COLO668 (cell line): ENCODE data around the gene MACROH2A1.

Experiments used
- DNase-seq: peaks from one replicate; lab custom pipeline; 2025; ENCODE audit not compliant: unreplicated experiment; lab: John Stamatoyannopoulos, UW

Gene MACROH2A1

GRCh38 chr5:135333732-135334515 lies 65.1 kb downstream of the MACROH2A1 start:
- DNase-seq: no peak

GRCh38 chr5:135332519-135333150 lies 66.4 kb downstream of the MACROH2A1 start:
- DNase-seq: no peak

DNA sequence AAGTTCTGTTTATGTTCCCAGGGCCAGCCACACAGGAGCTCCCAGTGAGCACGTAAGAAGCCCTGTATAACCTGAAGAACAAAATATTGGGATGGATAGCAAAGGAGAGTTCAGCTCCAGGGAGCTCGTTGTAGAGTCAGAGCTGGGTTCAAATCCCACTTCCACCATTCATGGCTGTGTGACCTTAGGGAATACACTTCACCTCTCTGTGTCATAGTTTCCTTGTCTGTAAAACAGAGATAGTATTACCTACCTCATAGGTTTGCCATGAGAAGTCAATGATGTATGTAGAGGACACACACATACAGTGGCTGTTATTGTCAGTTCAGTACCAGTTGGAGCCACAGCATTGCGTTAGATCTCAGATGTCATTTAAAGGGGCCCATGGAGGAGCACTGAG lies 67.4 kb downstream of the MACROH2A1 start:
- DNase-seq: no peak

DNA sequence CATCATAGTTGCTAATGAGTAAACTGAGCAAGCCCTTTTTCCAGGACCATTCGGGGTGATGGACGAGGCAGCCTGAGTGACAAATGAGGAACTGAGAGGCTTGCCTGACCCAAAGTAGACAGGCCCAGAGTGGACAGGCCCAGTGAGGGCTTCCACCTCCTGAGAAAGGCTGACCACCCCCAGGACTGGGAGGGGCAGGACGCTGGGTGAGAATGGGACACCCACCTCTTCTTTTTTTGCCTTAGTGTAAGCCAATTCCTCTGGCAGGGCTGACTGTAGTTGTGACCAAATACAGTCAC lies 68.3 kb downstream of the MACROH2A1 start:
- DNase-seq: no peak

- no peak for DNase-seq
Observed at GRCh38 chr5:135329913-135330797, 68.9 kb downstream of the MACROH2A1 start.

- DNase-seq: no peak
Observed at GRCh38 chr5:135329066-135329912, 69.7 kb downstream of the MACROH2A1 start.

DNA sequence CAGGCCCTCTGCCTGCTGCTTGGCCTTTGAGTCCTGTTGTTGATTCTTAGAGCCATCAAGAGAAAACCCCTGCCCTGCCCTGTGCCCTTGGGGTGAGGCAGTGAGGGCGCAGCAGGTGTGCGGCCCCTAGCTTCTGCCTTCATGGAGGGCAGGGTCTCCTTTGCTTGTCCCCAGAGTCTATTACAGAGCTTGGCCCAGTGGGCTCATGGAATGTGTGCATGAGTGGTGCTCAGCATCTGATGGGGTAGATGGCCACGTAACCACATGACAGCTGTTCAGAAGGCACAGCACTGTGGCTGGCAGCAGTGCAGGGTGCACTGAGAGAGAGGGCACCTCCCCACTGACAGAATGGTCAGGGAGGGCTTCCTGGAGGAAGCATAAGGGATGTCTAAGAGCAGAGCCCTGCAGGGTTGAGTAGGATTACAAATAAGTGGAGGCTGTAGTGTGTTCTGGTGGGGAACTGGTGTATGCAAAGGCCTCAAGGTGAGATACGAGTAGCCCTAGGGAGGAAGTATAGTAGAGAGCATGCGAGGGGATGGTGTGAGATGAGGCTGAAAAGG lies 70.8 kb downstream of the MACROH2A1 start:
- no peak for DNase-seq

DNA sequence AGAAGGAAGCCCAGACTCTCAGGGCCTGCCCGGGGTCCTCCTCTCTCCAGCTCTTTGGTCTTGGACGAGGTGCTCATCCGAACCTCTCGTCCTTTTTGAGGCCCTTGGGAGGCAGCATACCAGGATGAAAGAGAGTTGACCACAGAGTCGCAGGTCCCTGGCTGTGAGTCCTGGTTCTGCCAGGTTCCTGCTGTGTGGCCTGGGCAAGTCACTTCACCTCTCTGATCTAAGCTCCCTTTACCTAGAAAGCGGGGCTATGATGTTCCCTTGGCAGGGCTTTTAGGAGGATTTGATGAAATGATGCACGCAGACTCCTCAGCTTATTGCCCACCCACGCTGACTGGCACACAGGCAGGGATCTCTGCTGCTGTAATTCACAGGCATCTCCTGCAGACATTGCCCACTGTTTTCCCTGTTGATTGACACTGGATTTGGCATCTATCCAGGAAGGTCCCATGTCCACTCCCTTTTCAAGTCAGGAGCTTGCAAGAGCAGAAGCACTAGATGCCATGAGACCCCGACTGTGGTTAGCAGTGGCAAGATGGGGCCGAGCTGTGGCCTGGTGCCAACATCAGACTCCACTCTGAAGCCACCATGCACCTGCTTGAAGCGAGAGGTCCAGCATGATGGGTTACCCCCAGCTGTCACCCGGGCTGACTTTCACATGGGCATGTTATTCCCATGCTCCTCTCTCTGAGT lies 71.5 kb downstream of the MACROH2A1 start:
- DNase-seq: no peak

- DNase-seq: no peak
Observed at GRCh38 chr5:135326296-135327254, 72.5 kb downstream of the MACROH2A1 start.

- no peak for DNase-seq
Observed at GRCh38 chr5:135324897-135325650, 74.0 kb downstream of the MACROH2A1 start.

- DNase-seq: no peak
Observed at GRCh38 chr5:135324160-135324559, 74.9 kb downstream of the MACROH2A1 start.

DNA sequence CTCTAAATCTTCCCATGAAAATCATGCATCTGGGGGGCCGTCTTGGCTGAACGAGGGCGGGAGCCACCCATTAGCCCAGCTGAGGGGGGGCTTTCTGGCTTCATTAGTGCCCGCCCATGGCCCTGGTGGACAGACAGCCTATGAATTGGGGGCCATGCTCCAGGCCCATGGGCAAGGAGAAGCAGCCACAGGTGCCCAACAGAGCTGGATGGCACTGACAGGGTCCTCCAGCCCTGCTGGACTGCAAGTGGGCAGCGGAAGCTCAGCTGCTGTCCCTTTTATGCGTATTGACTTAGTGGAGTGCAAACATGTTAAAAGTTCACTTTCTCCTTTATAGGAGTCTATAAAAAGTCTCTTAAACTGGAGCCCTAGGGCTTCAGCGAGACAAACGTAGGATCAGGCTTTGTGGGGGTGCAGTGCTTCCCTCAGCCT lies 75.3 kb downstream of the MACROH2A1 start:
- DNase-seq: no peak

DNA sequence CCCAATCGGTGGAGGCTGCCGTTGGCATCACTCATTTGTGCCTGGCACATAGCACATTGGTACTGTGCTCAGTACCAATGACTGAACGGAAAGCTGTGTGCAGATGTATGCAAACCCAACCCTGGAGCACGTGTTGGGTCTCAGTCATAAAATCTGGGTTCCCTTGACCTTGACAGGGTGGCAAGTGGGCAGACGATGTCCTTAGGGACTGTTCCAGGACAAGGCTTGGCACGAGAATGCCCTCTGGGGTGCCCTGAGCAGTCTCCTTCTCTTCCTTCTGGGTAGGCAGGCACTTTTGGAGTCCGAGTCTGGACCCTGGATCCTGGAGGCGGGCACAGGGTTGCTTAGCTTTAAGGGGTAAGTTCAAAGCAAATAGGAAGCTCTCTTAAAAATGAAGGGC lies 75.8 kb downstream of the MACROH2A1 start:
- DNase-seq: no peak

DNA sequence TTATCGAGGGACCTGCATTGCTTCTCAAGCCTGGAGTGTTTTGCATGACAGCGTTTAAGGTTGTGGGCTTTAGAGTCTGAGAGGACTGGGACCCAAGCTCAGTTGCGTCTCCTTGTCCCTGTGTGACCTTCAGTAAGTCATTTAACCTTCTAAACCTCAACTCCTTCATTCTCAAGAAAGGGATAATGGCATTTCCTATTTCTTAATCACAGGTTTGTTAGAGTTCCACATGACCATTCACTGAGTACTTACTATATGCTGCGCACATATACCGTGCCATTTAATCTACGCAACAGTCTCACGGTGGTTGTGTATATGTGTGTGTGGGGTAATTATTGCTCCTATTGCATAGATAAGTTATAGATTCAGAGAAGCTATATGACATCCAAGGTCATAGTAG lies 76.3 kb downstream of the MACROH2A1 start:
- no peak for DNase-seq

GRCh38 chr5:135322271-135322670 lies 76.8 kb downstream of the MACROH2A1 start:
- no peak for DNase-seq

GRCh38 chr5:135320718-135321484 lies 78.1 kb downstream of the MACROH2A1 start:
- no peak for DNase-seq

GRCh38 chr5:135319928-135320606 lies 79.0 kb downstream of the MACROH2A1 start:
- no peak for DNase-seq
